HG03097 (cell line): ENCODE results near the gene CMAS.
"Not testable (repeated sequence)": the region's sequence is repeated elsewhere in the genome, so short reads cannot be mapped to it uniquely, and the experiment has no call there.

Source experiments
- ATAC-seq: cut with Tn5 transposase; IDR thresholded peaks from one replicate; pipeline ENCODE4 v1.9.1; 2021; ENCODE audit not compliant: unreplicated experiment, low FRiP score

CMAS gene

DNA sequence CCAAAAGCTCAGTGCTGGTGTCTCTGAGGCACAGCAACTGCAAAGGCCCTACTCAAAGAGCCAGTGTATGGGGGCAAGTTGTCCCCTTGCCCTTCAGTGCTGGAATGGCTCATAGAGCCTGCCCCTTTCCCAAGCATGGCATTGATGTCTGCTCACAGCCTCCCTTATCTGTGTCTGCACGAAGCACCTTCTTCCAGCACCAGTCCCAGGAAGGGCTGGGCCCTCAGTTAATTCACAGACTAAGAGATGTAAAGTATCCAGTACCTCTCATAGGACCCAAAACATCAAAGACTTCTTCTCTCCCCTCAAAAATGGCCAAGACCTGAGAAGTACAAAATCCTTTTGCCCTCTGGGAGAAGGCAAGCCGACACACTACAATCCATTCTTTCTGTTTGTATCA, 1.6 kb upstream of the CMAS start:
- ATAC-seq, result no peak

DNA sequence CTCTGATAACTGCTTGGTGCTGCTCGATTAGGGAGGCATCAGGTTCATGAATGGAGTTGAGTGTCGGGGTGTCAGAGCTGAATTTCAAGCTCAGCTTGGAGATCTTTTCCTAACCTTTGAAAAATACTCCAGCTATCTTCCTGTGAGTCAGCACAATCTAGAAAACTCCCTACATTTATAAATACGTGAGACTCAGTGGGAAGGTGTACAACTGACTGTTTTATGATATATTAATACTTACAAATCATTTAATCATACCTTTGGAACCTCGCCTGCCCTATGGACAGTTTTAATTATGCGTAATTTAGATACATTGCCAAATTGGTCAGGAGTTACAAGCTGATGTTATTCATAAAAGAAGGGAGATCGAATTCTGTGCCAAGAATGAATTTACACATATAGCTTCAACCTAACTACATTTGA, 961 bp downstream of the CMAS start:
- ATAC-seq, result no peak

DNA sequence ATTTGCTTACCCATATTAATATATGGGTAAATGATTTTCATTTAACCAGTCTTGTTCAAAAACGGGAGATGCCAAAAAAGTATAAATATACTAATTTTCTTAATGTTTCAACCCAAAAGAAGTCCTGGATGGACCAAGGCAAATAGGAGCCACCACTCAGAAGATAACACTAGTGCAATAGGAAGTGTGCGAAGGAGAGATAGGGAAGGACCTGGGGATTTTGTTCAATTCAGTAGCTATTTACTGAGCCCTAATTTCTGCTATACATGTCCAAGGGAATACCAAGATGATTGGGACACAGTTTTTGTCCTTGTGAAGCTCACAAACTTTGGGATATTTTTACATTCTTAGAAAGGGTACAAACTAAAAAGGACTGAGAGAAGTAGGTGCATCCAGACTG, 1.5 kb downstream of the CMAS start:
- no peak for ATAC-seq

DNA sequence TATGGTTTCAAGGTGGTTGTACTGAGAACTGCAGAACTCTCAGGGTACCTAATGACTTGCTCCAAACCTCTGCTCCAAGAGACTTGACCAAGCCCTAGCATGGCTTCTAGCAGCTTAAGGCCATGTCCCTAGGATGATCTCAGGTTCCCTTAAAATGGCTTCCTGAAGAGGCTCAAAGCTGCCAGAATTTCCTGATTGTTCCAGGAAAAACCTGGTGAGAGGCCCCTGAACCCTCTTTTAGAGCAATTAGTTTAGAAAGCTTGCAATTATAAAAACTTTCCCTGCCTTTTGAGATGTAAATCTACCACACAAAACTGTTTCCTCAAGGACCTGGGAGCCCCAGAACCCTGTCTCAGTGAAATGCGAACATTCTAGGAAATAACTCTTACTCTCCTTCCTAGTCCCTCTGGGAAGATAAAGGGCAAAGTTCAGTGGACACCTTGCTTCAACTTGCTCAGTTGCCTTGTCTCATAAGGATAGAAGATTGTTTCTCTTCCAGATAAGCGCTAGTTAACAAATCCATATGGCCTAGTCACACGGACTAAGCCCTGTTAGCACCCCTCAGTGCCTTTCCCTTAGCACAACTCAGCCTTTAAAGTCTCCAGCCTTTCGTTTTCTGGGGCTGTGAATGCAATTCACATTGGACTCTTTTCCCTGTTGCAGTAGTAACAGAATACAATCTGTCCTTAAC, 2.5 kb downstream of the CMAS start:
- ATAC-seq, result no peak

DNA sequence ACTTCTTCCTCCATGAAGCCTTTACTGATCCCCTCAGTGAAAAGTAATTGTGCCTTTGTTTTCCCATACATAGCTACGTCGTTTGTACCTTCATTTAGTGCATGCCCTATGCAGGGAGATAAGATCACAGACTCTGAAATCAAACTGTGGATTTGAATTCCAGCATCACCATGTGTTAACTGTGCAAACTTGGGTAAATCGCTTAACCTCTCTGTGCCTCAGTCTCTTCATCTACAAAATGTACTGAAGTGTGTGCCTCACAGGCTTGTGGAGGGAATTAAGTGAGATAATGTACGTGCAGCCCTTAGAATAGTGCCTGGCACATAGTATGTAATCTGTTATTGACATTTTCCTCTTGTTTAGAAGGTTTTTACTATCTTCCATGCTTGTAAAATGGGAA, 4.1 kb downstream of the CMAS start:
- no peak for ATAC-seq

DNA sequence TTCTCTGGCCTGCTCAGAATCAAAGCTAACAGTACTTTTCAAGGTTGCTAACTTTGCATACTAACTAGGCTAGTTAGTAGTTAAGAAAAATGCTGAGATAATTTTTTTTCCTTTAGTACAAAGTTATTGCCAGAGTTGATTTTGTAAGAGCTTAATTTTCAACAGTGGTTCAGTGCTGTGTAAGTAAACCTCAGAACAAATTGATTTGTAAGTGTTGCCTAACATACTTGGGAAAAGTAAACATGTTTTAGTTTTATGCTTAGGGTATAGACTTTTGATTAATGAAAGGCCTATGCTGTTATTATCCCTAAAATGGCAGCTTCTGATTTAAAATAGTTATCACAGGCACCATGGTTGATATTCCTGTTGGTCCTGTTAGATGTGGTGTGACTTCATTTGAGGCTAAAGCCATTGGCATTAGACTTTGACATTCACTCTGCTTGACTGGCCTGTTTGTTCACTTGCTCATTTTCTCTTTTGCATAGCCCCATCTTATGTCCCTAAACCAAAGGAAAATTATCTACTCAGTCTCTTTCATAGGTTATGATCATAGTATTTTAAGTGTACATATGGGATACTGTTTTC, 5.2 kb downstream of the CMAS start:
- no peak for ATAC-seq

DNA sequence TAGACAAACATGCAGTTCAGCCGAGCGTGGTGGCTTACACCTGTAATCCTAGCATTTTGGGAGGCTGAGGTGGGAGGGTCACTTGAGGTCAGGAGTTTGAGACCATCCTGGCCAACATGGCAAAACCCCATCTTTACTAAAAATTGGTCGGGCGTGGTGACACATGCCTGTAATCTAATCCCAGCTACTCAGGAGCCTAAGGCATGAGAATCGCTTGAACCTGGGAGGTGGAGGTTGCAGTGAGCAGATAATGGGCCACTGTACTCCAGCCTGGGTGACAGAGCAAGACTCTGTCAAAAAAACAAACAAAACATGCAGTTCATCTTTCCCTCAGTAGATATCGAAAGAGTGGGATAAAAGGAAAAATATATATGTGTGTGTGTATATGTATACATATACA, 7.0 kb downstream of the CMAS start:
- not testable (repeated sequence) for ATAC-seq

DNA sequence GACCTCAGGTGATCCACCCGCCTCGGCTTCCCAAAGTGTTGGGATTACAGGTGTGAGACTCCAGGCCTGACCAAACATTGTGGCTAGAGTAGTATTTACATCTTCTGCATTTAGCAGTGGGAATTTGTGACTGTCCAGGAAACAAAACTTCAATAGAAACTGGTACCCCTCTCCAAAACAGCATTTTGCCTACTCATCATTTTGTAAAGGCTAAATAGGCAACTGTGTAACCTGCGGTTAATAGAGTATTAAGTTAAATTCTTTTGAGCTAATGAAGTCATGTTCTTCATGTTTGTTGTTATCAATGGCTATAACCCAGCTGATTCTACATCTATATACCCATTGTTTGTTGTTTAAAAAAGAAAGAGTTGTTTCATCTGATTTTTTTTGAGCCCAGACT, 8.1 kb downstream of the CMAS start:
- no peak for ATAC-seq

DNA sequence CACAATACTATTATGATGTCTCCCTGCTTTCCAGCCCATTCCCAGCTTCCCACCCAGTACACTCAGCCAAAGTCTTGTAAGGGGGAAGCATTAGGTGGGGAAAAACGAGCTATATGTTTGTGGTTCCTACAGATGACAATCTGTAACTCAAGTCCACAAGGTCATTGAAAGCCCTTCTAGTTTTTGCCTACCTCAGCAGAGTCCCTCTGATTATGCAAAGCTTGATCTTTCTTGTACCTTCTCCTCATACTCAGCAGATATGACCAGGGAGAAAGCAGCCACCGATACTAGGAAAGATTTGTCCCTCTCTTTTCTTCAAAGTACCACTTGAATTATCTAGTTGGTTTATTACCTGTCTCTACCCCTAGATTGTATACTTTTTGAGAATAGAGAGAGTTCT, 10.6 kb downstream of the CMAS start:
- no peak for ATAC-seq

DNA sequence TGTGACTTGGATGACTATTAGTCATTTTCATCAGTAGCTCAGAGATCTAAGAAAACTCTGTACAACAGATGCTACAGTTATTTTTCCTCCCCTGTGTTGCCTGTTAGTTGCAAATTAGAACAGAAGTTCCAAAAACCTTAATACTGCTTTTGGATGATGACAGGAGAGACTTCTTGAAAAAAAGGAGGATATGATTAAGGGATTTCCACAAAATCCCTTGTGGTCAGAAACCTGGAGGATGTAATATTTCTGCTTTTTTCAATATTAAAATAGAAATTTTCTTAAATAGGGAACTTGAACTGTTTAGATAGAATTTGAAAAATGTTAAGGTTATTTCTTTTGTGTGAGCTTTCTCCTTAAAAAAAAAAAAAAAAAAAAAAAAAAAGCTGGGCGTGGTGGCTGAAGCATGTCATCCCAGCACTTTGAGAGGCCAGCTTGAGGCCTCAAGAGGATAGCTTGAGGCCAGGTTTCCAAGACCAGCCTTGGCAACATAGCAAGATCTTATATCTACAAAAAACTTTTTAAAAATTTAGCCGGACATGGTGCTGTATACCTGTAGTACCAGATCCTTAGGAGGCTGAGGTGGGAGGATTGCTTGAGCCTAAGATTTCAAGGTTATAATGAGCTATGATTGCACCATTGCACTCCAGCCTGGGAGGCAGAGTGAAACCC, 14.1 kb downstream of the CMAS start:
- no peak for ATAC-seq

DNA sequence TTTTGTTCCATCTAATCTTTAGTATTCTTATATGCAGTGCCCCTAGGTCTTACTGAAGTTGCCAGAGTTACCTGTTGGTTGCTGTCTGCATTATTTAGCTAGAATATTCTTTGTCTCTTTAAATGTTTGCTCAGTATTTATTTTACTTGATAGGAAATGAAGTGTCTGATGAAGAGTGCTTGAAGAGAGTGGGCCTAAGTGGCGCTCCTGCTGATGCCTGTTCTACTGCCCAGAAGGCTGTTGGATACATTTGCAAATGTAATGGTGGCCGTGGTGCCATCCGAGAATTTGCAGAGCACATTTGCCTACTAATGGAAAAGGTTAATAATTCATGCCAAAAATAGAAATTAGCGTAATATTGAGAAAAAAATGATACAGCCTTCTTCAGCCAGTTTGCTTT, 18.9 kb downstream of the CMAS start:
- ATAC-seq, result no peak

DNA sequence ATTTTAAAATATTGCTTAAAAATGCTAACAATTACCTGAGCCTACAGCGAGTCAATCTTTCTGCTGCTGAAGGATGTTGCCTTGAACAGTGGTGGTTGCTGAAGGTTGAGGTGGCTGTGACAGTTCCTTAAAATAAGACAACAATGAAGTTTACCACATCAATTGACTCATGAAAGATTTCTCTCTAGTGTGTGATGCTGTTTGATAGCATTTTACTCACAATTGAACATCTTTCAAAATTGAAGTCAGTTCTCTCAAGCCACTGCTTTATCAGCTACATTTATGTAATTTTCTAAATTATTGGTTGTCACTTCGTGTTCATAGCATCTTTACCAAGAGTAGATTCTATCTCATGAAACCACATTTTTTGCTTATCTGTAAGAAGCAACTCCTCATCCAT, 20.3 kb downstream of the CMAS start:
- ATAC-seq, result no peak

DNA sequence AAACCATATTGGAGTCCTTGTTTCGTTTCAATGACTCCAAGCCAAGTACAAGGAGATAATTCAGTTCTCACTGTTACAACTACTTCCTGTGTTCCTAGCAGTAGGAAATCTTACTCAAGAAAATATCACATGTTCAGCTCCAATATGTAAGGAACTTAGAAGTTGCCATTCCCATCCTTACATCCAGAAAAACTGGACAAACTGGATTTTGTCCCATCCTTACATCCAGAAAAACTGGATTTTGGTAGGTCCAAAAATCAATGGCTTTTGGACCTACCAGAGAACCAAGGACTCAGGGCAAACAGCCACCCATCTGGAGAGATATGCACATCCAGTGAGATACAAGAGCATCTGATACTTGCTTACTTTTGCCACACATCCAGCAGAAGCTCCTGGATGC, 23.8 kb downstream of the CMAS start:
- no peak for ATAC-seq

DNA sequence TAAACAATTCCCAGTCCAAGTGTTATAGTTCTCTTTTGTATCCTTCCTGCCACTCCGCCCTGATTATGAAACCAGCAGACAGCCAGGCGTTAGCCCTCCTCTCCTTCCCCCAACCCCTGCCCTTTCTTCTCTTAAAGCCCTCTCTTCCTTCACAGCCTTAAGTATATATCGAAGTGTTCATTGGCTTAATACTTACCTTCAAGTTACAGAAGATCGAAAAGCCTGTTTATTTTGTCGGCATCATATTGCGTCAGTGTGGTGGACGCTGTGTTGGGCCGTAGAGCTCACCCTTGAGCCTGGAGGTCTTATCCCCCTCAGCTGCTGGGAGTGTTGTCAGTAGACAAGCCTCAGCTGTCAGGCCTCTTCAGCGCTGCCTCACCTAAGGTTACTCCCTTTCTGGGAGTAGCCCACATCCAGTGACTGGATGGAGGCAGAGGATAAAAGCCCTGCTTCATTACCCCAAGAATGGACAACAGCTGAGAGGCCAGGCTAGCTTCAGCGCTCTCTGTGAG, 36.2 kb downstream of the CMAS start:
- ATAC-seq, result no peak

DNA sequence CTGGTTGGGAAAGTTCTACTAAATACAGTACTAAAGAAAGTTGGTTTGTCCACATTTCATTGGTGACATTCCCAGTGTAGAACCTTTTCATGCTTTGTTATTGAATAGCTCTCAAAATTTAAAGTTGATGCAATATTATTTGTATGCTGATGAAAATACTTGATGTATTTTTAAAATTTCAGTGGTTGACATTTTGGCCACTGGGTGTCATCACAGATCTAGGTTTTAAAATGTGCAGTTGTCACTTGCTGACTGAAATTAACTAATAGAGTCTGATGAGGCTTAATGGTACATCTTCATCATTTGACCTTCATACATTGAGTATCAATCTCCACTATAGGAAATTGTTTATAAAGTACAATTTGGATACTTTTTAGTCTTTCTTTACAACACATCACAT, 37.1 kb downstream of the CMAS start:
- ATAC-seq, result no peak

DNA sequence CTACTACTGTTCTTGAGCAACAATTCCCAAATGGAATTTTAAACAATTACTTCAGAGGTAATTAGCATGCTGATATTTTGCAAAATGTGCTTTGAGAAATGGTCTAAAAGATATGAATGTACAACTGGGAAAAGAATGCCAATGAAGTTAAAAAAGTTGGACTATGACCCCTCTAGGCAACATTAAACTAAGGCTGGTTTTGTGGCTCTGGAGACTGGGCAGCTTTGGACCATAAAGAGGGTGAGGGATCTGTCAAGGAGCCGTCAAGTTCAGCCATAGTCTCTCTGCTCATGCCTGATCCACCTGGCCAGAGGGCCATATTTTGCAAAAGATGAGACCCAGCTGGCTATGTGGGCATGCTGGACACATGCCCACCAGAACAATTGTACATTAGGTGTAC, 38.8 kb downstream of the CMAS start:
- ATAC-seq, result no peak

DNA sequence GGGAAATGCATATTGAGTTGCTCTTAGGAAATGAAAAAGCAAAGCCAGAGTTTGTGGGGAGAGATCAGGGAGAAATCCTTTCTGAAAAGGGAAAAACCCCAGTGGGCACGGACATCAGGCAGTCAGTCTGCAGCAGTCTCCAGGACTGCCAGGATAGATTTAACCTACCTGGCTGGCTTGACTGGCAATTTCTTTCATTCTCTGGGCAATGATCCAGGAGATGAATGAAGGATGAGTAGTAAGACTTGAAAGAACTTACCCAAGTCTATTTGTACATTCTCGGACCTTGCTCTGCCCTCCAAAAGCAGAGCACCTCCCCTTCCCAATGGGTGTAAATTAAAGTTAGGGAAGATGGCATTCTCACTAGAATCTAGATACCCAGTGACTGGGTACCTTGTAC, 42.9 kb downstream of the CMAS start:
- no peak for ATAC-seq

DNA sequence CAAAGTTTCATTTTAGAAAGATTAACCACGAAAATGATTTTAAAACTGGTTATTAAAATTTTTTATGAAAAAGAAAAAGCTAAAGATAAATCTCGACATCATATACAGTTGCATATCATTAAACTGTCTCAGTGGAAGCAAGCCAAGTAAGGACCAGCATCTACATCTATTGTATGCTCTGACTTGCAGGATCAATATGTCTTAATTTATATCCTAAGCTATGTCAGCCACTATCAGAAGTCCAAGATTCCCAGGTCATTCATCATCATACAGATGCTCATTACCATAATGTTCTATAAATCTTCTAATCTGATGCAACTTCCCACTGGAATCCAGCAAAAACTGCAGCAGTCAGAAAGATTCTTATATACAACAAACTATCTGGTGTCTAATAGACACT, 43.5 kb downstream of the CMAS start:
- no peak for ATAC-seq

DNA sequence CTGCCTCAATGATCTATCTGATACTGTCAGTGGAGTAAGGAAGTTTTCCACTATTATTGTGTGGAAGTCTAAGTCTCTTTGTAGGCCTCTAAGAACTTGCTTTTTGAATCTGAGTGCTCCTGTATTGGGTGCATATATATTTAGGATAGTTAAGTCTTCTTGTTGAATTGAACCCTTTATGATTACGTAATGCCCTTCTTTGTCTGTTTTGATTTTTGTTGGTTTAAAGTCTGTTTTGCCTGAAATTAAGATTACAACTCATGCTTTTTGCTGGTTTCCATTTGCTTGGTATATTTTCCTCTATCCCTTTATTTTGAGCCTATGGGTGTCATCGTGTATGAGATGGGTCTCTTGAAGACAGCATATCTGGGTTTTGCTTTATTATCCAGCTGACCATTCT, 53.0 kb downstream of the CMAS start:
- not testable (repeated sequence) for ATAC-seq

DNA sequence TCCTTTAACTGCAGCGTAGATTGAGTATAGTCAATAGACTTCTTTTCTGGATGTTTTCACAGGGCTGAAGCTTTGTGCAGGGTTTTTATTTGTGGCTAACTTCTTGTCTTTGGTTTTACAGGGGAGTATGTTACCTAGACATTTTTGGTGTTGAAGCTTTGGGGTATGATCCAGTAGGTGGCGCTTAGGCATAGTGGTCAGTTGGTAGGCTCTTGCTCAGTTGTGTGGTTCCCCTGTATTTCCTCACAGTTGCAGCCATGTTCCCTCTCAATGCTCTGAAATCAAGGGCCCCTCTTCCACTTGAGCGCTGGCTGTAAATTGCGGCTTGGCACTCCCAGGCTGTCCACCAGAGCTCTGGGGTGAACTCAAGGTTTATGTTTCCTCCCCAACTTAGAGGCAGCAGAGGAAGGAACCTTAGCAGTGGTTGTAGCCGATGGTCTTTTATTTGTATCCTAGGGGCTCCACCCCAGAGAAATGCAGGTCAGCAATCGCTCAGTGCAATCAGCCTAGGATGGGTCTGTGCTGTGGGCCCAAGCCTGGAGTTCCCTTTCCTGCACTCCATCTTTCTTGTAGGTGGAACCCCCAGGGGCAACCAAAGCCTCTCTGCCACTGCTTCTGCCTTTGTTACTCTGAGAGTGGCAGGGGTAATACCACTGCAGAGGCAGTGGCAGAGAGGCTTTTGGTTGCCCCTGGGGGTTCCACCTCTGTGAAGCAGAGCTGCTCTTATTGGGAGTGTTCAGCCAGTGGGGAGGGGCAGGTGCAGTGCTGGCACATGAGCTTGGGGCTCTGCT, 55.1 kb downstream of the CMAS start:
- ATAC-seq, result peak; percentile 67

DNA sequence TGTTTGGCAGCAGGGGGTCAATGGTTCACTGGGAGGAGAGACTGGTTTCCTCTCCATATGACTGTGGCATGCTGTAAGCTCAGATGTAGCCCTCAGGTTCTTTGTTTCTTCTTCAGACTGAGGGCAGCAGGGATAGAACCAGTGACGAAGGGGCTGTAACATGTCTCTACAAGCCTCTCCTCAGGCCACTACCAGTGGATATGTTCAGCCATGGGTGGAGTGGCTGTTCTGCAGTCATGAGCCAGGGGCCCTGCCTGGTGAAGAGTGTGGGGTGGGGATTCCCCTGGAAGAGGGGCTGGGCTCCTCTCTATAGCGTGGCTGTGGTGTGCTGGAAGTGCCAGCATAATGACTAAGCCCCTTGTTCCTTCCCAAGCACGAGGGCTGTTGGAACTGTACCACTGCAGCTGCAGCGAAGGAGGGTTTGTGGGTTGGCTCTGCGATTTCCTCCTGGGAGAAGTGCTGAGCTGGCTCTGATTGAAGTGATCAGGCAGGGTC, 55.8 kb downstream of the CMAS start:
- ATAC-seq, result peak; percentile 27
